PC-3 (cell line): ENCODE results near the gene CRTC1.

Experiments
- EZH2phosphoT487 ChIP-seq: fragments of 300-600 bp; sonication (generic); IDR thresholded peaks from 2 replicates; pipeline ENCODE4 v1.6.1; 2018; ENCODE audit warnings: mild to moderate bottlenecking, antibody characterized with exemption, low read length, borderline replicate concordance
- TF ChIP-seq, protein P1 (sequence below): fragments of 300-600 bp; sonication (generic); conservative IDR thresholded peaks from 2 replicates; pipeline ENCODE4 v1.5.1; 2017; ENCODE audit warnings: antibody characterized with exemption, low read depth, mild to moderate bottlenecking, low read length

GRCh38 chr19:18637673-18638630 lies 45.5 kb upstream of the CRTC1 start:
- TF ChIP-seq, protein P1, sequence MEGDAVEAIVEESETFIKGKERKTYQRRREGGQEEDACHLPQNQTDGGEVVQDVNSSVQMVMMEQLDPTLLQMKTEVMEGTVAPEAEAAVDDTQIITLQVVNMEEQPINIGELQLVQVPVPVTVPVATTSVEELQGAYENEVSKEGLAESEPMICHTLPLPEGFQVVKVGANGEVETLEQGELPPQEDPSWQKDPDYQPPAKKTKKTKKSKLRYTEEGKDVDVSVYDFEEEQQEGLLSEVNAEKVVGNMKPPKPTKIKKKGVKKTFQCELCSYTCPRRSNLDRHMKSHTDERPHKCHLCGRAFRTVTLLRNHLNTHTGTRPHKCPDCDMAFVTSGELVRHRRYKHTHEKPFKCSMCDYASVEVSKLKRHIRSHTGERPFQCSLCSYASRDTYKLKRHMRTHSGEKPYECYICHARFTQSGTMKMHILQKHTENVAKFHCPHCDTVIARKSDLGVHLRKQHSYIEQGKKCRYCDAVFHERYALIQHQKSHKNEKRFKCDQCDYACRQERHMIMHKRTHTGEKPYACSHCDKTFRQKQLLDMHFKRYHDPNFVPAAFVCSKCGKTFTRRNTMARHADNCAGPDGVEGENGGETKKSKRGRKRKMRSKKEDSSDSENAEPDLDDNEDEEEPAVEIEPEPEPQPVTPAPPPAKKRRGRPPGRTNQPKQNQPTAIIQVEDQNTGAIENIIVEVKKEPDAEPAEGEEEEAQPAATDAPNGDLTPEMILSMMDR: no peak
- TF ChIP-seq EZH2phosphoT487: no peak
